ENCODE results near the gene SYTL1. TPM values are rescaled to one million over a fixed set of nuclear protein-coding genes. Genes with fewer than 3 reads are reported as not detected.

Gene SYTL1
- total and polyA plus RNA-seq, 11 donors, result 0.23 to 6.0 (median 0.55) TPM; not detected in 1

- ATAC-seq, result no peak
- Histone ChIP-seq H3K4me3 (peak overlapping the region in 10 of 12 donors; percentile 1 to 56 (median 42)), H3K27me3 (no peaks in the 10 kb centered on the region), H3K4me1 (peaks cover 7 to 46% (median 18%) of the 10 kb centered on the region in 12 donors), H3K27ac (peak overlapping the region in 1 of 12 donors; percentile 4), H3K9me3 (no peaks in the 10 kb centered on the region), H3K36me3 (peaks cover 0 to 93% (median 84%) of the 10 kb centered on the region in 9 donors)
- no peak for DNase-seq
- no peak for TF ChIP-seq POLR2A (IDR thresholded peaks at IDR 0.05)
- TF ChIP-seq CTCF (IDR thresholded peaks at IDR 0.05), result no peak
- WGBS, 4 donors, result 40 to 73% (median 63%) methylated on average over 58 to 71 of the region's 71 CpGs
- intact Hi-C loops (cut with DNase I), result no loop called here
These were observed 18.6 kb downstream of the SYTL1 start for GRCh38 chr1:27360159-27361043.

- Histone ChIP-seq H3K4me1 (peaks cover 7 to 46% (median 18%) of the 10 kb centered on the region in 12 donors), H3K27ac (no peak overlapping the region), H3K27me3 (no peaks in the 10 kb centered on the region), H3K36me3 (peaks cover 0 to 87% (median 78%) of the 10 kb centered on the region in 9 donors), H3K4me3 (peak overlapping the region in 3 of 12 donors; percentile 37 to 56 (median 44)), H3K9me3 (no peaks in the 10 kb centered on the region)
- ATAC-seq (no peak), DNase-seq (no peak)
- intact Hi-C loops (cut with DNase I), result no loop called here
- no peak for TF ChIP-seq POLR2A (IDR thresholded peaks at IDR 0.05)
- no peak for TF ChIP-seq CTCF (IDR thresholded peaks at IDR 0.05)
- WGBS, 4 donors, result 84 to 93% (median 89%) methylated on average over 17 to 21 of the region's 21 CpGs
These were observed 19.2 kb downstream of the SYTL1 start for GRCh38 chr1:27361044-27361402.

- Histone ChIP-seq H3K4me1 (peaks cover 7 to 46% (median 18%) of the 10 kb centered on the region in 12 donors), H3K9me3 (no peaks in the 10 kb centered on the region), H3K27me3 (no peaks in the 10 kb centered on the region), H3K36me3 (peaks cover 0 to 82% (median 72%) of the 10 kb centered on the region in 9 donors), H3K27ac (no peak overlapping the region), H3K4me3 (no peak overlapping the region)
- WGBS, 4 donors, result 93 to 97% (median 95%) methylated on average over 5 to 8 of the region's 8 CpGs
- no peak for TF ChIP-seq POLR2A (IDR thresholded peaks at IDR 0.05)
- no peak for TF ChIP-seq CTCF (IDR thresholded peaks at IDR 0.05)
- ATAC-seq (no peak), DNase-seq (no peak)
- intact Hi-C loops (cut with DNase I), result no loop called here
These were observed 19.7 kb downstream of the SYTL1 start for GRCh38 chr1:27361553-27361952.
